ENCODE measurements around the gene KCNIP4. TPM values are rescaled to one million over a fixed set of nuclear protein-coding genes. Genes with fewer than 3 reads are reported as not detected.

KCNIP4 gene
- total and polyA plus RNA-seq, 2 experiments from 2014 or later = 0.69 to 1.00 TPM

DNA sequence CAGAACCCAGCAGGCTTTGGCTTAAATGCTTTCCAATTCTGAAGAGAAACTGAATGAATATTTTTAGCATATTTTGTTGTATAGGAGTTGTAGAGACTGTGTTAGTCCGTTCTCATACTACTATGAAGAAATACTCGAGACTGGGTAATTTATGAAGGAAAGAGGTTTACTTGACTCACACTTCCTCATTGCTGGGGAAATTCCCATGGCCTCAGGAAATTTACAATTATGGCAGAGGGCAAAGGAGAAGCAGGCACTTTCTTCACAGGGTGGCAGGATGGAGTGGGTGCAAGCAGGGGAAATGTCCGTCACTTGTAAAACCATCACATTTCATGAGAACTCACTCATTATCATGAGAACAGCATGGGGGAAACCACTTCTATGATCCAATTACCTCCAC, 956.6 kb downstream of the KCNIP4 start:
- H4K20me1 ChIP-seq (ENCODE audit: insufficient read depth, poor library complexity, severe bottlenecking) = no peaks in the 10 kb centered on the region
- no peak overlapping the region for H3K4me3 ChIP-seq
- no peaks in the 10 kb centered on the region for H3K9me2 ChIP-seq (replicated peaks; ENCODE audit: insufficient read depth)
- H3K4me2 ChIP-seq = no peak overlapping the region
- no peaks in the 10 kb centered on the region for H3K27me3 ChIP-seq
- no peaks in the 10 kb centered on the region for H3K4me1 ChIP-seq (ENCODE audit: insufficient read depth)
- TF ChIP-seq CTCF (IDR thresholded peaks at IDR 0.05; ENCODE audit: poor library complexity) (no peak), EZH2 (IDR thresholded peaks at IDR 0.05; ENCODE audit: borderline replicate concordance) (no peak), EZH2phosphoT487 (IDR thresholded peaks at IDR 0.05; ENCODE audit: low read depth, severe bottlenecking, unreplicated experiment) (no peak)
- DNase-seq (ENCODE audit: low spot score) = no peak
- 92% methylated on average over 3 of the region's 3 CpGs for WGBS (ENCODE audit: low lambda C conversion rate, missing lambda C conversion rate)
- H2AFZ ChIP-seq = no peak overlapping the region
- no peak overlapping the region for H3K27ac ChIP-seq
- no peaks in the 10 kb centered on the region for H3K36me3 ChIP-seq (replicated peaks; ENCODE audit: insufficient read depth, low read depth)
- no peaks in the 10 kb centered on the region for H3K9me3 ChIP-seq (ENCODE audit: low read depth)
- no peaks in the 10 kb centered on the region for H3K79me2 ChIP-seq

- Histone ChIP-seq H3K27ac (no peak overlapping the region), H3K79me2 (no peaks in the 10 kb centered on the region), H3K27me3 (peaks cover 36% of the 10 kb centered on the region), H3K4me3 (no peak overlapping the region), H2AFZ (no peak overlapping the region), H3K9me2 (replicated peaks; ENCODE audit: insufficient read depth) (no peaks in the 10 kb centered on the region), H4K20me1 (ENCODE audit: insufficient read depth, poor library complexity, severe bottlenecking) (no peaks in the 10 kb centered on the region), H3K4me1 (ENCODE audit: insufficient read depth) (no peaks in the 10 kb centered on the region), H3K4me2 (no peak overlapping the region), H3K36me3 (replicated peaks; ENCODE audit: insufficient read depth, low read depth) (no peaks in the 10 kb centered on the region), H3K9me3 (ENCODE audit: low read depth) (no peaks in the 10 kb centered on the region)
- no peak for DNase-seq (ENCODE audit: low spot score)
- TF ChIP-seq EZH2phosphoT487 (IDR thresholded peaks at IDR 0.05; ENCODE audit: low read depth, severe bottlenecking, unreplicated experiment) (no peak), CTCF (IDR thresholded peaks at IDR 0.05; ENCODE audit: poor library complexity) (no peak), EZH2 (IDR thresholded peaks at IDR 0.05; ENCODE audit: borderline replicate concordance) (no peak)
- WGBS (ENCODE audit: low lambda C conversion rate, missing lambda C conversion rate) = 88% methylated on average over 2 of the region's 2 CpGs
These were observed 961.4 kb downstream of the KCNIP4 start for GRCh38 chr4:20987191-20987590.

DNA sequence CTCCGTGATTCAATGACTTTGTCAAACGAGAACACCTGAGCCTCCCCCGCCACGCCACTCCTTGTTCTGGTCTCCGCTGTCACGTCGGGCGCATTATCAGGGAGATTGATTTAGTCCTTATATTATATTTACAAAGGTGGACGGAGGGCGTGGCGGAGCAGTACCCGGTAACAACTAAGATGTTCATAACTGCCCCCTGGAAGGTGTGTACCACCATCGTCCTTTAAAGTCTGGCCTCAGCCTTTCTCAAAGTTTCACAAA, 964.1 kb downstream of the KCNIP4 start:
- H3K79me2 ChIP-seq = no peaks in the 10 kb centered on the region
- H2AFZ ChIP-seq = no peak overlapping the region
- H3K4me2 ChIP-seq = peak overlapping the region; percentile 79
- H3K27ac ChIP-seq = no peak overlapping the region
- no peak for TF ChIP-seq EZH2 (IDR thresholded peaks at IDR 0.05; ENCODE audit: borderline replicate concordance)
- TF ChIP-seq CTCF (IDR thresholded peaks at IDR 0.05; ENCODE audit: poor library complexity) = no peak
- no peak for TF ChIP-seq EZH2phosphoT487 (IDR thresholded peaks at IDR 0.05; ENCODE audit: low read depth, severe bottlenecking, unreplicated experiment)
- no peaks in the 10 kb centered on the region for H4K20me1 ChIP-seq (ENCODE audit: insufficient read depth, poor library complexity, severe bottlenecking)
- H3K27me3 ChIP-seq = peaks cover 38% of the 10 kb centered on the region
- H3K4me3 ChIP-seq = no peak overlapping the region
- WGBS (ENCODE audit: low lambda C conversion rate, missing lambda C conversion rate) = 60% methylated on average over 13 of the region's 13 CpGs
- H3K9me3 ChIP-seq (ENCODE audit: low read depth) = no peaks in the 10 kb centered on the region
- peak; percentile 10 for DNase-seq (ENCODE audit: low spot score)
- H3K4me1 ChIP-seq (ENCODE audit: insufficient read depth) = no peaks in the 10 kb centered on the region
- H3K9me2 ChIP-seq (replicated peaks; ENCODE audit: insufficient read depth) = no peaks in the 10 kb centered on the region
- no peaks in the 10 kb centered on the region for H3K36me3 ChIP-seq (replicated peaks; ENCODE audit: insufficient read depth, low read depth)

All from hepatocyte (in vitro differentiated cells).